Activated T-cell treated with anti-CD3 and anti-CD28 coated beads for 1 hour (primary cell): ENCODE data around the gene TTBK1.
"Not testable (repeated sequence)": the region's sequence is repeated elsewhere in the genome, so short reads cannot be mapped to it uniquely, and the experiment has no call there.

Source experiments
- DNase-seq: peaks from one replicate; pipeline ENCODE4 v3.0.0-alpha.2; 2020; ENCODE audit warnings: low read depth

TTBK1 gene

GRCh38 chr6:43287717-43288679, 44.7 kb downstream of the TTBK1 start:
- DNase-seq = no peak

GRCh38 chr6:43290339-43290904, 47.1 kb downstream of the TTBK1 start:
- DNase-seq = no peak

GRCh38 chr6:43290905-43291355, 47.6 kb downstream of the TTBK1 start:
- no peak for DNase-seq

GRCh38 chr6:43291708-43292107, 48.4 kb downstream of the TTBK1 start:
- DNase-seq = no peak

GRCh38 chr6:43292341-43292740, 49.1 kb downstream of the TTBK1 start:
- no peak for DNase-seq

GRCh38 chr6:43292763-43293318, 49.6 kb downstream of the TTBK1 start:
- DNase-seq = no peak

GRCh38 chr6:43293698-43294097, 50.4 kb downstream of the TTBK1 start:
- no peak for DNase-seq

- no peak for DNase-seq
These were observed 51.3 kb downstream of the TTBK1 start for GRCh38 chr6:43294536-43294935.

- DNase-seq = no peak
These were observed 52.2 kb downstream of the TTBK1 start for GRCh38 chr6:43295456-43295855.

GRCh38 chr6:43296780-43297497, 53.7 kb downstream of the TTBK1 start:
- DNase-seq = no peak

- no peak for DNase-seq
These were observed 54.6 kb downstream of the TTBK1 start, which contains the start of gene SLC22A7 for GRCh38 chr6:43297644-43298564. Gene SLC22A7 (plus strand): TSS chr6:43298260. CDS start chr6:43298359, 99 bp downstream.

- no peak for DNase-seq
These were observed 55.5 kb downstream of the TTBK1 start for GRCh38 chr6:43298565-43299337.

- DNase-seq = no peak
These were observed 56.3 kb downstream of the TTBK1 start for GRCh38 chr6:43299338-43300293.

- DNase-seq = no peak
These were observed 58.0 kb downstream of the TTBK1 start for GRCh38 chr6:43301081-43301870.

- no peak for DNase-seq
These were observed 58.8 kb downstream of the TTBK1 start for GRCh38 chr6:43302126-43302525.

- not testable (repeated sequence) for DNase-seq
These were observed 59.7 kb downstream of the TTBK1 start for GRCh38 chr6:43303006-43303405.

- DNase-seq = no peak
These were observed 60.6 kb downstream of the TTBK1 start for GRCh38 chr6:43303751-43304331.

- DNase-seq = no peak
These were observed 61.1 kb downstream of the TTBK1 start for GRCh38 chr6:43304361-43304760.
